Activated CD8-positive, alpha-beta memory T cell treated with anti-CD3 and anti-CD28 coated beads for 4 hours (primary cell): ENCODE measurements around the gene ZBTB22.

Experiments used
- DNase-seq, 2 donors: peaks; one replicate each; pipeline ENCODE4 v3.0.0-alpha.2; 2020; ENCODE audit warnings: low read depth in 2 of 2

Gene ZBTB22

GRCh38 chr6:33329058-33329457 is 11.5 kb upstream of the ZBTB22 start:
- no peak for DNase-seq

GRCh38 chr6:33324125-33324524 is 6.6 kb upstream of the ZBTB22 start:
- no peak for DNase-seq

- no peak for DNase-seq
These were observed 6.0 kb upstream of the ZBTB22 start for GRCh38 chr6:33323623-33323948.

GRCh38 chr6:33321227-33321626 is 3.7 kb upstream of the ZBTB22 start:
- DNase-seq: no peak

DNA sequence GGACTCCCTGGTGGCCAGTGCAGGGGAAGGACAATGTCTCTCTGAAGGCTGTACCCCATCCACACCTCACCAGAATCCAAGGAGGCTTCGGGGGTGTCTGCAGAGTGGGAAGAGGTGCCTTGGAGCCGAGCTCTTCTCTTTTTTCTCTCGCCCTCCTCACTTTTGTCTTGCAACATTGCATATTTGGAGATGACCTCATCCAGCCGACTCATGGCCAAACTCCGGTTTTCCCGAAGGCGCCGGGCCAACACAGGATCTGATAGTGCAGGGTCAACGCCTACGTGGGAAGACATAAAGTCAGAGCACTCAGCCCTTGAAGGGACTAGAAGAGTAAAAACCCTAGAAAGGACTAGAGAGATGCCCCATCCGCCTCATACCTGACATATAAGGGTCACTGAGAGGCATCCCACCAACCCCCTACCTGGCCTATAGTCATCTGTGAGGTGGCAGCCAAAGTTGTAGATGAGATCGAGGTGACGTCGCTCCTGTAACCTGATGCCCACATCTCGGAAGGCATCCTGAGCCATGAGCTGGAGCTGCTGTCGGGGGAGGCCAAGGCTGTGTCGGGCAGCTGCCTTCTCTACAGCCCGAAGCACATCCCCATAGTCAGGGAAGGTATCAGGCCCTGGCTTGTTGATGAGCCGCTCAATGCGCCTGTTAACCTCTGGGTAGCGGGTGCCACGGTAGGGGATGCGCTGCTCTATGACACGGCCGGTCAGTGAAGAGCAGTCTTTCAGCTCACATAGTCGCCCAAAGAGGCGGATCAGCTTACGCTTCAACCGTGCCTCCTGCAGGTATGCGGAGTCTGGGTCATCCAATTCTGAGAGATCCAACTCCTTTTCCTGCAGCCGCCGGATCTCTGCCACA is 3.0 kb upstream of the ZBTB22 start:
- DNase-seq: no peak

DNA sequence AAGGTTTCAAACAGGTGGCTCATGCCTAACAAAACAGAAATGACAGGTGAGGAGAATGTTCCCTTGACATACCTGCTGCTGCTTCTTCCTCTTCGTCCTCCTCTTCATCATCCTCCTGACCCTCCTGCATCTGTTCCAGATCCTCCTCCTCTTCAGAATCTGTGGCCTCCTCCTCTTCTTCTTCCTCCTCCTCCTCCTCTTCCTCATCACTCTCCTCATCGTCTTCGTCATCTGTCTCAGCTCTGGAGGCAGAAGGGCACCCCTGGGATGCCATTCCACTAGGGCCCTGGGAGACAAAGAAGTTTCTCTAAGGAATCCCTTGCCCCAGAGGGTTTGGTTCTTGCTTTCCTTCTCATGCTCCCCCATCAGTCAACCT is 2.4 kb upstream of the ZBTB22 start:
- no peak for DNase-seq

DNA sequence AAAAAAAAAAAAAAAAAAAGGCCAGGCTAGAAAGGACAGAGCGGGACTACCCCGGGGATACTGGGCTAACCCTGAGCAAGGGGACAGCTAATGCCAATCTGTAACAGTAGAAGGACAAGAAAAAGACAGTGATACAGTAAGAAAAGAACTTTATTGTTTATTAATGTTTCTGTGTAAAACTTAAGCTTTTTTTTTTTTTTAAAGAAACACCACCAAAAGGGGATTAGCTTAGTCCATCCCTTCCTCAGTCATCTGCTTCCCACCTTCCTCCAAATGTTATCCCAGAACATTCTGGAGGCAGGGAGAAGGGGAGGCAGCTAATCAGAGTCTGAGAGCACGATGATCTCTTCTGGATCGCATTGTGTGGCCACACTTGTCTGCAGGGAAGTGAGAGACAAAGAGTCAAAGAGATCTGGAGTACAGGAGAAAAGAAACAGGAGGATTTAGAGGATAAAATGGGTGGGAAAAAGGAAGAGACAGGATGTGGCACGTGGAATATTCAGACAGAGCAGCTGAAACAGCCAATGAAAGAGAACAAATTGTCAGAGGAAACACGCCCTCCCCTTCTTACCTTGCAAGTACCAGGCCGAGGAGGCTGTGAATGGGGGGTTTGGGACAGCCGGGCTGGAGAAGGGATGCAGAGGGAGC is 1.0 kb upstream of the ZBTB22 start:
- DNase-seq: no peak

DNA sequence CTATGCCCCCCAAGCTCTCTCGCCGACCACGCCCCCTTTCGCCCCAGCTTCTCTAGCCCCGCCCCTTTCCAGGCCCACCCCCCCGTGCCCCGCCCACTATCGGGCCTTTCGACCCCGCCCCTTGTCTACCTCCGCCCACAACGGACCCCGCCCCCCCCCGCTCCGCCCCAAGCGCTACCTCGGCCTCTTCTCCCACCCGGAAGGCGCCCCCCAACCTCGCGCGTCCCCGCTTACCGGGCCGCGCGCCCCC is 200 bp downstream of the ZBTB22 start:
- peak in 1 of 2 donors; percentile 57 for DNase-seq

GRCh38 chr6:33316603-33317418 is 733 bp downstream of the ZBTB22 start:
- no peak for DNase-seq

- no peak for DNase-seq
These were observed 1.5 kb downstream of the ZBTB22 start for GRCh38 chr6:33315793-33316602.

DNA sequence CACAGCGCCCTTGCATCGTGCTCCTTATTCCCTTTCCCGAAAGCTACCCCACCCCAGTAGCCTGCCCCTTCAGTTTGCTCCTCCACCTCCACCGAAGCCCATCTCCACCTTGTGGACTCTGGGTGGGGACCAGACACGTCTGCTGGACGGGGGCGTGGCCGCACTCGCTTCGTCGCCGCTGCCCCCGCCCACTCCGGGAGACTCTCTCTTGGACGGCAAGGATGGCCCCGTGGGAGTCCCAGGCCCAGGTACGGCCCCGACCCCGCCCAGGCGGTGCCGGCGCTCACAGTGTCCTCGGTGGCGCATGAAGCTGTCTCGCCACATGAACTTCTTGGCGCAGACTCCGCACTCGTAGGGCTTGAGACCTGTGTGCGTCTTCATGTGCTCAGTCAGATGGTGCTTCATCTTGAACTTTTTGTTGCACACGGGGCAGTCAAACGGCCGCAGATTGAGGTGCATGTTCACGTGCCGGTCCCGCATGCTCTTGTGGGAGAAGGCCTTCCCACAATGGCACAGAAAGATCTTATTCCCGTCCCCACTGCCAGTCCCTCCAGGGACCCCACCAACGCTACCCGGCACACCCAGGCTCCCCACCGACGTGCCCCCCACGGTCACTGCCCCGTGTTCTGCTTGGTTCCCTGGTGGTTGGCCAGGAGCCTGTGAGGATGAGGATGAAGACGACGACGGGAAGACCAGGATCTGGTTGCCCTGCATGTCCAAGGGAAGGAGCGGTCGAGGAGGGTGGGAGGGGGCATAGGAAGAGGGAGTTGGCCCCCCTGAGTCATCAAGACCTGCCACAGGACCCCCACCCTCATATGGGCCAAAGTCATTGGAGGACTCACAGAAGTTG is 2.4 kb downstream of the ZBTB22 start:
- DNase-seq: no peak

GRCh38 chr6:33314515-33314942 is 3.0 kb downstream of the ZBTB22 start:
- DNase-seq: peak in 1 of 2 donors; percentile 50

- peak; percentile 80 to 83 for DNase-seq
These were observed 3.6 kb downstream of the ZBTB22 start, which contains the start of gene TAPBP for GRCh38 chr6:33313709-33314514. Gene TAPBP, minus strand, starts transcription at chr6:33314078. Its CDS starts 37 bp downstream, at chr6:33314041.

DNA sequence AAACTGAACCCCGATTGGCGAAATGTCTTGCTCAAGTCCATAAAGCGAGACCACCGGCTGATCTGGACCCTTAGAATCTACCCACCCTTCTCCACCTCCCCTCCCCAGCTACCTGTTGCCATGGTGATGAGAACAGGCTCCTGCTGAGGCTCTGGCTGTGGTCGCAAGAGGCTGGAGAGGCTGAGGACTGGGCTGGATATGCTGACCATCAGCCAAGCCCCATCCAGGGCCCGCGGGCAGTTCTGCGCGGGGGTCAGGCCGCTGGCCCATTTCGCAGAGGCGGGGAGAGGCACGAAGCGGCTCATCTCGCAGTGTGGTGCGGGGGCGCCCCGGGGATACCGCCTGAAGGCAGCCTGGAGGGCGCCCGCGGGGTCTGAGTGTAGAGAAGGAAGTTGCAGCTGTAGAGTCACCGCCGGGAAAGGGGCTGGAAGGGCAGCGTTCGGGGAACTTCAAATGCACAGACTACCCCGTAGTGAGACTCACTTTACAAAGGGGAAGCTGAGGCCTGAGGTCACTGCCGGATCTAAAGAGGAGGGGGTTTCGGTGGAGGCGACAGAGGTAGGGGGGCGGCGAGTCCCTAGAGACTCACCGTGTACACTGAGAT is 4.3 kb downstream of the ZBTB22 start:
- no peak for DNase-seq

DNA sequence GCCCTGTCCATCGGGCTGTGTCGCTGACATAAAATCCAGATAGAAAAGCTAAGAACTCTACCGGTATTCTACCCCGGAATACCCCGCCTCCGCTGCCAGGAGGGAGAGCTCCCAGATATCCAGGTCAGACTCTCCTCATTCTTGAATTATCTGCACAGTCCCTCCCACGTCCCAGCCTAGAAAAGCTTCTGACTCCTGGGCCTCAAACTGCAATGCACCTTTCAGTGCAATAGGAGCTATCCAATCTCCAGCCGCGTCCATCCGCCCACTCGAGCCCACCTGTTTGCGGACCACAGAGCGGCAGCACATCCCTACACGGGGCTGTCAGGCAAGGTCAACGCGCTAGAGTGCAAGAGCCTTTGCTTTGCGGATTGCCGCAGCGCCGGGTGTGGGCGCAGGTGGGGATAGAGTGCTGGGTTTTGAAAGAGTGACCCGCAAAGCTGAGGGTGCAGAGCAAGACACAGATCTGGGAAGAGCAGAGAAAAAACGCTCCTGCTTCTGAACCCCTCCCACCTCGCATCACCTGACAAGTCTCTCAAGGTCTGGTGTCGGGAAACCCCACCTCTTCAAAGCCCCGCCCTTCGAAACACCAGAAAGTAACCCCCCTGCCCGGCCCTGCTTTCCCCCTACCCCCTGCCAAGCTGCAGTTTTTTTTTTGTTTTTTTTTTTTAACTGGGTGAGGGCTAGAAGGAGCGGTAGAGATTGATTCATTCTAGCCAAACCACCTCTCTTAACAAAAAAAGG is 5.0 kb downstream of the ZBTB22 start:
- DNase-seq: peak; percentile 69 to 77

GRCh38 chr6:33306356-33306755 is 11.2 kb downstream of the ZBTB22 start:
- no peak for DNase-seq

GRCh38 chr6:33305052-33305451 is 12.5 kb downstream of the ZBTB22 start:
- no peak for DNase-seq

- DNase-seq: no peak
These were observed 13.3 kb downstream of the ZBTB22 start for GRCh38 chr6:33304216-33304615.

DNA sequence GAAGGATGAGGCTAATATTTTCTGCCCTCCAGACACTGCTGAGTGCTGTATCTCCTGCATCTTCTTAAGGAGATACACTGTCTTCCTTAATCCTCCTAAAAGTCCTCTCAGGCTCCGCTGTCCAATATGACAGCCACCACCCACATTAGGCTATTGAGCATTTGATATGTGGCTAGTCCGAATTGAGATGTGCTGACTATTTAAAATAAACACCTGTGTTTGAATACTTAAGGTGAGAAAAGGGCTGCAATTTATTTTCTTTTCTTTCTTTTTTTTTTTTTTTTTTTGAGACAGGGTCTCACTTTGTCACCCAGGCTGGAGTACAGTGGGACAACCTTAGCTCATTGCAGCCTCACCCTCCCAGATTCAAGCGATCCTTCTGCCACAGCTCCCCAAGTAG is 15.7 kb downstream of the ZBTB22 start:
- DNase-seq: no peak
